Esophagus squamous epithelium (tissue), 5 donors: ENCODE results near the gene LMAN2L. TPM values are rescaled to one million over a fixed set of nuclear protein-coding genes. Genes with fewer than 3 reads are reported as not detected.

Experiments used
- DNase-seq: peaks from one replicate; lab custom pipeline; 2025; lab: John Stamatoyannopoulos, UW
- H3K27ac ChIP-seq, 4 donors: fragments of 200-600 bp; sonication (generic); one replicate each; pipeline ENCODE4 v1.5.1; 2016 to 2019; ENCODE audit warnings: mild to moderate bottlenecking in 1 of 4
- H3K27me3 ChIP-seq, 4 donors: fragments of 200-600 bp; sonication (generic); 1 replicate in 3 of 4; 2 replicates in 1 of 4; pipeline versions ENCODE4 v1.5.1 to v1.6.0; 2017 to 2021; ENCODE audit warnings: antibody characterized with exemption in 1 of 4
- H3K36me3 ChIP-seq, 3 donors: fragments of 200-600 bp; sonication (generic); one replicate each; pipeline ENCODE4 v1.5.1; 2016 to 2019
- H3K4me1 ChIP-seq, 3 donors: fragments of 200-600 bp; sonication (generic); one replicate each; pipeline ENCODE4 v1.5.1; 2017 to 2019
- H3K4me3 ChIP-seq, 4 donors: fragments of 200-600 bp; sonication (generic); 1 replicate in 3 of 4; 2 replicates in 1 of 4; pipeline ENCODE4 v1.5.1; 2016 to 2019; ENCODE audit warnings: mild to moderate bottlenecking in 2 of 4, moderate library complexity in 1 of 4
- H3K9me3 ChIP-seq, 3 donors: fragments of 200-600 bp; sonication (generic); one replicate each; pipeline ENCODE4 v1.5.1; 2016 to 2019
- POLR2A ChIP-seq, 4 donors: fragments of 450-650 bp; IDR thresholded peaks; one replicate each; pipeline ENCODE4 v1.6.1; 2017; ENCODE audit warnings: antibody characterized with exemption in 4 of 4, mild to moderate bottlenecking in 4 of 4, moderate library complexity in 3 of 4
- WGBS, 2 donors: methylation state at CpG; one replicate each; pipeline ENCODE4 v1.1.5; 2018; 5-methylcytosine and 5-hydroxymethylcytosine counted together
- intact Hi-C: fragments of 100-400 bp; cut with DNase I; formaldehyde crosslinking; loops from one replicate; pipeline ENCODE4 v1.15.0; 2022
- total RNA-seq, 4 donors: library from RNA; depleted of rRNA; stranded (reverse); fragments of >200 nt; gene quantifications; one replicate each; pipeline ENCODE4 v1.1.0, GENCODE V29; 2016
- TF ChIP-seq, protein P1 (sequence below), 6 experiments: fragments of 450-650 bp in 4 of 6; fragments of 200-600 bp in 2 of 6; sonication (generic) in 2 of 6; IDR thresholded peaks; one replicate each; pipeline ENCODE4 v1.5.1; 2016 to 2019; ENCODE audit warnings: antibody characterized with exemption in 6 of 6, mild to moderate bottlenecking in 4 of 6, moderate library complexity in 4 of 6
- donor health status: DM: yes; HTN: yes; CAD: no.

The LMAN2L gene
- total RNA-seq, 4 donors from 2014 or later: 7.4 to 12.6 (median 10.5) TPM

DNA sequence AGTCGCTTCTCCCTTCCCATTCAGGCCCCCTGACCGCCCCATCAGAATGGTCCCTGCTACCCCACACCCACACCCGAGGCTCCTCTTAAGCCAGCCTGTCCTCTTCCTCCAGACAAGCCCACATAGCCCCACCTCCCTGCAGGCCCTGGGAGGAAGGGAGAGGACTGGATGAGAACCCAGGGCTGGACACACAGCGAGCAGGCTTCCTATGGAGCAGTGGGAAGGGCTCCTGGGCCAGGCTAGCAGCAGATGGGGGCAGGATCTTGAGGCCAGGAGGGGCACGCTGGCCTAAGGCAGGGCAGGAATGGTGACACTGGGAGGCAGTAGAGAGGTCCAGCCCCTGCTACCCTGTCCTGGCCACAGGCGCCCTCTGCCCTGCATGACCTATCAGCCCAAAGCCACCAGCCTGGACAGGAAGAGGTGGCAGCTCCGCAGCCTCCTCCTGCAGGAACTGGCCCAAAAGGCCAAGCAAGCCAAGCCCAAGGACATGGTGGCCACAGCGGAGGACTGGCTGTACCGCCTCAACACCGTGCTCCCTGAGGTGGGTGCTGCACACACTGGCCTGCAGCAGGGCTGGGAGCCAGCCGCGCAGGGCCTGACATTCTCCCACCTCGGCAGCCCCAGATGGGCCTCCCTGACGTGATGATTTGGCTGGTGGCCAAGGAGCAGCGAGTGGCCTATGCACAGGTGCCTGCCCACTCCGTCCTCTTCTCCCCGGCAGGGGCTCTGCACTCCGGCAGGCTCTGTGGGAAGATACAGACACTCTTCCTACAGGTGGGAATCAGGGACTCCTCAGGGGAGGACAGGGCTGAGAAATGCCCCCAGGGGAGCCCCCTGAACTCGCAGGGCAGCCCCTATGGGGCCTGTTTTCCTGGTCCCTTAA, 54.0 kb downstream of the LMAN2L start:
- no peak overlapping the region for H3K4me3 ChIP-seq
- H3K36me3 ChIP-seq: no peaks in the 10 kb centered on the region
- H3K27me3 ChIP-seq: peaks cover 0 to 29% (median 0%) of the 10 kb centered on the region in 4 donors
- no peak for TF ChIP-seq POLR2A (IDR thresholded peaks at IDR 0.05)
- TF ChIP-seq, protein P1, sequence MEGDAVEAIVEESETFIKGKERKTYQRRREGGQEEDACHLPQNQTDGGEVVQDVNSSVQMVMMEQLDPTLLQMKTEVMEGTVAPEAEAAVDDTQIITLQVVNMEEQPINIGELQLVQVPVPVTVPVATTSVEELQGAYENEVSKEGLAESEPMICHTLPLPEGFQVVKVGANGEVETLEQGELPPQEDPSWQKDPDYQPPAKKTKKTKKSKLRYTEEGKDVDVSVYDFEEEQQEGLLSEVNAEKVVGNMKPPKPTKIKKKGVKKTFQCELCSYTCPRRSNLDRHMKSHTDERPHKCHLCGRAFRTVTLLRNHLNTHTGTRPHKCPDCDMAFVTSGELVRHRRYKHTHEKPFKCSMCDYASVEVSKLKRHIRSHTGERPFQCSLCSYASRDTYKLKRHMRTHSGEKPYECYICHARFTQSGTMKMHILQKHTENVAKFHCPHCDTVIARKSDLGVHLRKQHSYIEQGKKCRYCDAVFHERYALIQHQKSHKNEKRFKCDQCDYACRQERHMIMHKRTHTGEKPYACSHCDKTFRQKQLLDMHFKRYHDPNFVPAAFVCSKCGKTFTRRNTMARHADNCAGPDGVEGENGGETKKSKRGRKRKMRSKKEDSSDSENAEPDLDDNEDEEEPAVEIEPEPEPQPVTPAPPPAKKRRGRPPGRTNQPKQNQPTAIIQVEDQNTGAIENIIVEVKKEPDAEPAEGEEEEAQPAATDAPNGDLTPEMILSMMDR (IDR thresholded peaks at IDR 0.05): no peak
- no peaks in the 10 kb centered on the region for H3K9me3 ChIP-seq
- WGBS, 2 donors: 21 to 83% methylated on average over 1 to 10 of the region's 19 CpGs
- H3K4me1 ChIP-seq: peaks cover 0 to 11% (median 0%) of the 10 kb centered on the region in 3 donors
- intact Hi-C loops: no loop called here
- no peak for DNase-seq
- H3K27ac ChIP-seq: no peak overlapping the region

DNA sequence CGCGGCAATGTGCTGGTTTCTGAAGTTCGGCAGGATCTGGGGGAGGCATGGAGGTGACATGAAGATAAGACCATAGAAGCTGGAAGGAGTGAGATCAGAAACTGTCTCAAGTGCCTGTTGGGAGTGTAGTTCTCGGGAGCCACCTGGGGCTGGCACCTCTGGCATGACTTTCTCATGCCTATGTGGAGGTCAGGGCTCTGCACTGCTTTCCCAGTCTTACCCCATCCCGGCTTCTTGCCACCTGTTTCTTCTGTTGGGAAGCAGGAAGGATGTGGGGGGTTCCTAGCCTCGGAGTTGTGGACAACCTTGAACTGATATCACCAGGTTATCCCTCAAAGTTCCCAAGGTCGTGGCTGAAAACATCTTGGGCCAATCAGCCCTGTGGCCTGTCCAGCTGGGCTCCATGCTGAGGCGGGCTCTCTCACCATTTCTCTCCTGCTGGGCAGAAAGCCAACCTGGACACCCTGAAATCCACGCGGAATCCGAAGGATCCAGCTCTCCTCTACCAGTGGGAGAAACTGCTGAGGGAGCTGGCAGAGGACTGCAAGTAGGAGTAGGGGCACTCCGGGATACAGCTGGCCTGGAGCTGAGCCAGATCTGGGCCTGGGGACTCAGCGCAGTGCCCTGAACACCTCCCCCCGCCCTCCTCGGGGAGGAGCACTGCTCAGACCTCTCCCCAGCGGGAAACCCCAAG, 54.8 kb downstream of the LMAN2L start:
- WGBS, 2 donors: 61 to 85% methylated on average over 8 to 11 of the region's 16 CpGs
- no peak overlapping the region for H3K27ac ChIP-seq
- intact Hi-C loops: no loop called here
- peaks cover 0 to 11% (median 0%) of the 10 kb centered on the region in 3 donors for H3K4me1 ChIP-seq
- no peaks in the 10 kb centered on the region for H3K9me3 ChIP-seq
- no peak overlapping the region for H3K4me3 ChIP-seq
- no peak for DNase-seq
- peaks cover 0 to 29% (median 0%) of the 10 kb centered on the region in 4 donors for H3K27me3 ChIP-seq
- no peak for TF ChIP-seq POLR2A (IDR thresholded peaks at IDR 0.05)
- TF ChIP-seq, protein P1 (IDR thresholded peaks at IDR 0.05): no peak
- H3K36me3 ChIP-seq: no peaks in the 10 kb centered on the region

DNA sequence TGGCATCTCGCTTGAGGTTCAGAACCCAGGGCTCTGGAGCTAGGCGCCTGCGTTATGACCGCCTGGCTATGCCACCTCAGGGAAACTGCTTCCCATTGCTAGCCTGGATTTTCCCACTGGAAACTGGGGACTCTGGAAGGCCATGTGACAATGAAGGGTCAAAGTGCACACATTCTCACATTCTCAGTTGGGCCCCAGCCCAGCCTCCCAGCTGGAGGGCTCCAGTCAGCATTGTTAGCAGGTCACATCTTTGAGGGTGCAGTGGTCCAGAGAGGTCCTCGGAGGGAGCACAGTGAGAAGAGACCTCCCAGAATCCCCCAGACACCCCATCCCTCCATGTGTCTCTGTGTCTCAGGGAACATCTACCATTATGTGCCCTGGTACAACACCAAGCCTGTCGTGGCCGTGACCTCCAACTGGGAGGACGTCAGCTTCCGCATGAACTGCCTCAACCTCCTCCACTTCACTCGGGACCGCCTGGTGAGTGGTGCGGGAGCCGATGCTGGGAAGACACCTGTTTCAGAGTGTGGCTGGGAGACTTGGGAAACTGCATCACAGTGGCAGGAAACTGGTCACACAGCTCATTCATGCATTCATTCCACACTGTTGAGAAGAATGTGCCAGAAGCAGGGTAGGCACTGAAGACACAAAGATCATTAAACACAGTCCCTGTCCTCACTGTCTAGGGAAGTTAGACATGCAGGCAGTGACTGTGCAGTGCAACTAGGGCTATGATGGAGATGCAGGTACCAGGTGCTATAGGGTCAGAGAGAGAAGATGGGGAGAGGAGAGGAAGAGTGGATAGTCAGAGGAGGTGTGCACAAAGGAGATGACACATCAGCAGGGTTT, 55.7 kb downstream of the LMAN2L start:
- 88 to 91% methylated on average over 5 to 7 of the region's 13 CpGs for WGBS, 2 donors
- Histone ChIP-seq H3K36me3 (no peaks in the 10 kb centered on the region), H3K27me3 (peaks cover 0 to 29% (median 0%) of the 10 kb centered on the region in 4 donors), H3K27ac (no peak overlapping the region), H3K4me1 (peaks cover 0 to 11% (median 0%) of the 10 kb centered on the region in 3 donors), H3K9me3 (no peaks in the 10 kb centered on the region), H3K4me3 (no peak overlapping the region)
- intact Hi-C loops: no loop called here
- TF ChIP-seq, protein P1 (IDR thresholded peaks at IDR 0.05): no peak
- no peak for TF ChIP-seq POLR2A (IDR thresholded peaks at IDR 0.05)
- DNase-seq: no peak

DNA sequence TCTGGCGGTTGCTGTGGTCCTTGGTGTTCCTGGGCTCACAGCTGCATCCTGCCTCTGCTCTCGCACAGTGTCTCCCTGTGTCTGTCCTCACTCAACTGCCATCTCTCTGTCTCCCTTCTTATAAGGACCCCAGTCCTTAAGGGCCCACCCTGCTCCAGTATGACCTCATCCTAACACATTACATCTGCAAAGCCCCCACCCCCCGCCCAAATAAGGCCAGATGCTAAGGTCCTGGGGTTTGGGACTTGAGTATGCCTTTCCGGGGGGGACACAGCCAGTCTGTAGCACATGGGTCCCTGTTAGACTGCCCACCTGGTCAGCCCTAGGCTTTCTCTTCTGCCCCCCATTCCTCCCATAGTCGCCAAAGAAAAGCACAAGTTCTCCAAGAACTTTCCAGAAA, 56.6 kb downstream of the LMAN2L start:
- H3K4me1 ChIP-seq: peaks cover 0 to 11% (median 0%) of the 10 kb centered on the region in 3 donors
- no peak overlapping the region for H3K4me3 ChIP-seq
- no peak for DNase-seq
- no peaks in the 10 kb centered on the region for H3K9me3 ChIP-seq
- peaks cover 0 to 29% (median 0%) of the 10 kb centered on the region in 4 donors for H3K27me3 ChIP-seq
- H3K36me3 ChIP-seq: no peaks in the 10 kb centered on the region
- no peak for TF ChIP-seq POLR2A (IDR thresholded peaks at IDR 0.05)
- WGBS, 2 donors: 76 to 86% methylated on average over 4 to 5 of the region's 5 CpGs
- intact Hi-C loops: no loop called here
- no peak overlapping the region for H3K27ac ChIP-seq

DNA sequence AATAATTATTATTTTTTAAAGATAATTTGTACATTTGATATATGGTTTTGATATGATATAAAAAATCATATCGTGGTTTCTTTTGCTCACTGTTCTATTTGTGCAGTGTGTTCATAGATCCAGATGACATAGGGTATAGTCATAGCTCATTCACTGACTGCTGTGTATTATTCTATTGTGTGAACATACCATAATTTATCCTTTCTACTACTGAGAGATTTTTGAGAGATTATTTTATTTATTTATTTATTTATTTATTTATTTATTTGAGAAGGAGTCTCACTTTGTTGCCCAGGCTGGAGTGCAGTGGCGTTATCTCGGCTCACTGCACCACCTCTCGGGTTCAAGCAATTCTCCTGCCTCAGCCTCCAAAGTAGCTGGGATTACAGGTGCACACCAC, 58.3 kb downstream of the LMAN2L start:
- peaks cover 0 to 11% (median 0%) of the 10 kb centered on the region in 3 donors for H3K4me1 ChIP-seq
- intact Hi-C loops: no loop called here
- peaks cover 0 to 25% (median 0%) of the 10 kb centered on the region in 4 donors for H3K27me3 ChIP-seq
- H3K27ac ChIP-seq: no peak overlapping the region
- no peaks in the 10 kb centered on the region for H3K9me3 ChIP-seq
- no peaks in the 10 kb centered on the region for H3K36me3 ChIP-seq
- WGBS, 2 donors: 51 to 86% methylated on average over 1 to 4 of the region's 4 CpGs
- no peak overlapping the region for H3K4me3 ChIP-seq
- no peak for TF ChIP-seq POLR2A (IDR thresholded peaks at IDR 0.05)
- TF ChIP-seq, protein P1 (IDR thresholded peaks at IDR 0.05): no peak
- DNase-seq: no peak
